HG02571 (cell line): ENCODE results near the gene IGLON5.

ENCODE experiments used
- ATAC-seq: cut with Tn5 transposase; IDR thresholded peaks from one replicate; pipeline ENCODE4 v1.9.1; 2021; ENCODE audit warnings: mild to moderate bottlenecking, moderate library complexity; ENCODE audit not compliant: unreplicated experiment

IGLON5 gene

DNA sequence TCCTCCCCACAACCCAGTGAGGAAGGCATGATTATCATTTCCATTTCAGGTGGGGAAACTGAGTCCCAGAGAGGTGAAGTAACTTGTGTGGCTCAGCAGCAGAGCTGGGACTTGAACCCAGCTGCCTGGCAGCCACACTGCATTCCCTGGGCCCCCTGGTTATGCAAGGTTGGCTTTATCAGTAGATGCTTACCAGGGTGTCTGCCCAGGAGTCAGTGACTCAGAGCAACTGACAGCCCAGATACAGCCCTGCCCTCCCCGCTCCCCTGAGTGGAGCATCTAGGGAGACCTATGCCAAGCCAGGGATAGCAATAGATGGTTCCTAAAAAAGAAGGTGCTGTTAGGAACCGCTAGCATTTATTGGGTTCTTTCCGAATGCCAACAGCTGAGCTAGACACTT lies 5.9 kb downstream of the IGLON5 start:
- no peak for ATAC-seq

- ATAC-seq = no peak
These were observed 6.5 kb downstream of the IGLON5 start for GRCh38 chr19:51317968-51318367.

GRCh38 chr19:51318687-51319648 lies 7.5 kb downstream of the IGLON5 start:
- no peak for ATAC-seq

DNA sequence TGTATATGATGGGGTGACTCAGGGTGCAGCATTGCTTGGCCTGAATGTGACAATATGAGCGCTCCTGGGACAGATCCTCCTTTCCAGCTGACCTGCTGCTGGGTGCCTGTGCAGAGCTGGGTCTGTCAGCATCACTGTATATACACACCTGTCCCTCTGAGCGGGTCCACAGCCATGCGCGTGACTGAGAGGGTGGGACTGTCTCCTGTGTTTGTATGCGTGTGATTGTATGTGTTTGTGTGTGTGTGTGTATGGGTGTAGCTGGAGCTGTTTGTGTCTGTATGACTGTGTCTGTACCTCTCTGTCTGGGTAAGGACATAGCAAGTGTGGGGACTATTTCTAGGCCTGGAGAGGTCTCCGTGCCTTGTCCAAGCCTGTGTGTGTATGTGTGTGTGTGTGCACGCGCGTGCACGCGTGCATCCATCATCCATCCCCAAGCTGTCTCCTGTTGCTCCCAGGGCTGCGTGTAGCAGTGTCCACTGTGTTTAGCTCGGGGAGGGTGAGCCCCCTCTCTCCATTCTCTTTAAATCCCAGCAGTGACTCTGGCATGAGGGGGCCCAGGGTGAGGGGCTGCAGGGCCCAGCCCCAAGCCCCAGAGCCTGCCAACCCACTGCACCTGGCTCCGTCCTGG lies 8.3 kb downstream of the IGLON5 start:
- ATAC-seq = no peak

DNA sequence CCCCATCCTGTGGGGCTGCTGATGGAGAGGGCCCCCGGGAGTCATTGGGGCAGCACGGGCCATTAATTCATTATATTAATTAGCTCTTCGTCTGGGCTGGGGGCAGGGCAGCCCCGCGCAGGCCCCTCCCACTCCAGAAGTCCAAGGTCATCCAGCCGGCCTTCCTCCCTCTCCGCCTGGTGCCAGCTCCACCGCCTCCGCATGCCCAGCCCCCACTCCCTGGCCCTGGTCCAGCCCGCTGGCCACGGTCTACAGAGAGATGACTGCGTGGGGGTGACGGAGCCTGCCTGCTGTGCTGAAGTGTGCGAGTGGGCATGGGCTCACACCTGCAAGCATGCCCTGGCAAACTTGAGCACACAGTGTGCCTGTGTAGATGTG lies 8.8 kb downstream of the IGLON5 start:
- no peak for ATAC-seq

DNA sequence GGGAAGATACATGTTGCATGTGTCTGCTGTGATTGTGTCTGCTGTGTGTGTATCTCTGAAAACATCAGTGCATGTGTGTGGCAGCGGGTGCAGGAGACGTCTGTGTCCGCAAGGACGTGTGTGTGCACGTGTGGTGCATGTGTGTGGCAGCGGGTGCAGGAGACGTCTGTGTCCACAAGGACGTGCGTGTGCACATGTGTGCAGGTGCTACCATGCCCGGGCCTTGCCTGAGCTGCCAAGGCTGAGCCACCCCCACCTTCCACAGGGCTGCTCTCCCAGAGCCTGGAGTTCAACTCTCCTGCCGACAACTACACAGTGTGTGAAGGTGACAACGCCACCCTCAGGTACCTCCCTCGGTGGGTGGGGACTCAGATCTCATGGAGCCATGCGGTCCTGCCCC lies 10.4 kb downstream of the IGLON5 start:
- no peak for ATAC-seq

DNA sequence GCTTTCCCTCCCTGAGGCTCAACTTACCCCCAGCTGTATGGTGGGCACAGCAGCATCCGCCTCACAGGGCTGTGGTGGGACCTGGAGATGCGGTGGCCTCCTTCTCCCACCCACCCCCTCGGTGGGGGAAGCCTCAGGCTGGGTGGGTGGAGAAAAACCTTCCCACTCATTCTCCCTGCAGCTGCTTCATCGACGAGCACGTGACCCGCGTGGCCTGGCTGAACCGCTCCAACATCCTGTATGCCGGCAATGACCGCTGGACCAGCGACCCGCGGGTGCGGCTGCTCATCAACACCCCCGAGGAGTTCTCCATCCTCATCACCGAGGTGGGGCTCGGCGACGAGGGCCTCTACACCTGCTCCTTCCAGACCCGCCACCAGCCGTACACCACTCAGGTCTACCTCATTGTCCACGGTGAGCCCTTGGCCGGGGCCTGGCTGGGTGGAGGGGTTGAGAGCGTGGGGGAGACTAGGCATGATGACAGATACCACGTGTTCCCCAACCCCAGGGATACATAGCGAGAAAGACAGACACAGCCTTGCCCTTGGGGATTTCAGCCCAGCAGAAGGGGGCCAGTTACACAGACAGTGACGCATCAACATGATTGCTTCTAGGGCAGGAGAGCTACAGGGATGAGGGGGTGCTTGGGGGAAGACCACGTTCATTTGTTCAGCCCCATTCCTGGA lies 12.2 kb downstream of the IGLON5 start:
- no peak for ATAC-seq

- ATAC-seq = no peak
These were observed 12.7 kb downstream of the IGLON5 start for GRCh38 chr19:51324167-51324481.

DNA sequence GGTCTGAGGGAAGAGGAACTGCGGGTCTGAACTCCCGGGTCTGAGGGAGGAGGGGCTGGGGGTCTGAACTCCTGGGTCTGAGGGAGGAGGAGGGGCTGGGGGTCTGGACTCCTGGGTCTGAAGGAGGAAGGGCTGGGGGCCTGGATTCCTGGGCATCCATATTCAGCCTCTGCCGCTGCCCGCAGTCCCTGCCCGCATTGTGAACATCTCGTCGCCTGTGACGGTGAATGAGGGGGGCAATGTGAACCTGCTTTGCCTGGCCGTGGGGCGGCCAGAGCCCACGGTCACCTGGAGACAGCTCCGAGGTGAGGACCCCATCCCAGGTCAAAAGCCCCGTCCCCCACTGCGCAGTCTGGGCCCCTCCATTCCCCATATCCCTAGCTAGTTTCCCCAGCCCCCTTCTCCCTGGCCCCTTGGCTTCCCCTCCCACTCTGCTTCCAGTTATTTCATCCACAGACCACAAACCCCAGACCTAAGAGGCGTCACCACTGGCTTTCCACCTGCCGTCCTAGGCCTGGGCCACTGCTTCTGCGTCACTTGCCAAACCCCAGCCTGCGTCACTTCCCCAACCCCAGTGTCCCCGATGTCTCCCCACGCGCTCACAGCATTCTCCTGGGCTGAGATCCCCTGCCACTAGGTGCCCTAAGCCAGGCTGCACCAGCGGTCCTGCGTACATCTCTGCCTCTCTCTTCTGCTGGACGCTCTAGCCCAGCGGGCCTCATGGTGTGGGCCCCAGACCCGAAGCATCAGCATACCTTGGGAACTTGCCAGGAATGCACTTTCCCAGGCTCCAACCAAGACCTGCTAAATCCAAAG lies 13.9 kb downstream of the IGLON5 start:
- ATAC-seq = no peak

- no peak for ATAC-seq
These were observed 15.0 kb downstream of the IGLON5 start for GRCh38 chr19:51326216-51327065.

DNA sequence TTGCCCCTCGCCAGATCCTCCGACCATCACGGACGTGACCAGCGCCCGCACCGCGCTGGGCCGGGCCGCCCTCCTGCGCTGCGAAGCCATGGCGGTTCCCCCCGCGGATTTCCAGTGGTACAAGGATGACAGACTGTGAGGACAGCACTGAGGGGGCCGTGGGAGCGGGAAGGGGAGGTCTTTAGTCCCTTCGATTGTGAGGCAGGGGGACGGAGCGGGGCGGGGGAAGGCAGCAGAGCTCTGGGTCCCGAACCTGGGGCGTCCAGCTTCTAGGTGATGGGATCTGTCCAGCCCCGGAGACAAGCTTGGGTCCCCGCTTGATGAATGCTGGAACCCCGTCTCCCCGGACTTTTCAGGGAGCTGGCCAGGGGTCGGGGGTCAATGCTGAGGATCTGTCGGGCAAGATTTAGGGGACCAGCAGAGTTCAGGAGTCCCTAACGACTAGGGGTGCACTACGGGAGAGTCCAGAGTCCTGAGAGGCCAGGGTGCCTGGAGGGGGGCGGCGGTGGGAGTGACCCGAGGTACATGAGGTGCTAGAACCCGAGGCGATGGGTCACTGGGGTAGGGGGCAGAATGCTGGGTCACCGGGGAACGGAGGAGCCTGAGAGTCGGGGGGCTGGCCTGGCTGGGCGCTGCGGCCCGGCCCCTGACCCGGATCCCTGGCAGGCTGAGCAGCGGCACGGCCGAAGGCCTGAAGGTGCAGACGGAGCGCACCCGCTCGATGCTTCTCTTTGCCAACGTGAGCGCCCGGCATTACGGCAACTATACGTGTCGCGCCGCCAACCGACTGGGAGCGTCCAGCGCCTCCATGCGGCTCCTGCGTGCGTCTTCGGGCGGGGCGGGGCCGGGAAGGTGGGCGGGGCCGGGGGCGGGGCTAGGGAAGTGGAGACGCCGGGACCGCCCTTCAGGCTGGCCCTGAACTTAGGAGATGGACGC lies 15.9 kb downstream of the IGLON5 start:
- ATAC-seq = no peak

GRCh38 chr19:51329411-51329810 lies 18.0 kb downstream of the IGLON5 start:
- ATAC-seq = no peak

DNA sequence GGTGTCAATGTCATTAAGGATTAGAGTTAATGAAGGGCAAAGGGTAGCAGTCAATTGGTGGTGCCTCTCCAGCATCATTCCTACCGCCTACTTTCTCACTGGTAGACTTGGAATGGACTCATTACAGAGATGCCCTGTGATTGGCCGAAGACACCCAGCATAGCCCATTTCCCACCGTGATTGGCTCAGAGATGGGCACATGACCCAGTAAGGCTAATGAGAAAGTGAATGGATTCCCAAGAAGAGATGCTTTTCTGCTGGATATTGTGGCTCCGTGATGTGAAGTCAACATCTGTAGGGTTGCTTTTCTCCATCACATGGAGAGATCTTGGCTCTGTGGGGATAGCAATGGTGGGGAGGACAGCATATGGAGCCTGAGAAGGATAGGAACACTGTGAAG lies 18.9 kb downstream of the IGLON5 start:
- no peak for ATAC-seq

GRCh38 chr19:51331193-51331592 lies 19.7 kb downstream of the IGLON5 start:
- no peak for ATAC-seq

- no peak for ATAC-seq
These were observed 20.3 kb downstream of the IGLON5 start for GRCh38 chr19:51331716-51332115.

DNA sequence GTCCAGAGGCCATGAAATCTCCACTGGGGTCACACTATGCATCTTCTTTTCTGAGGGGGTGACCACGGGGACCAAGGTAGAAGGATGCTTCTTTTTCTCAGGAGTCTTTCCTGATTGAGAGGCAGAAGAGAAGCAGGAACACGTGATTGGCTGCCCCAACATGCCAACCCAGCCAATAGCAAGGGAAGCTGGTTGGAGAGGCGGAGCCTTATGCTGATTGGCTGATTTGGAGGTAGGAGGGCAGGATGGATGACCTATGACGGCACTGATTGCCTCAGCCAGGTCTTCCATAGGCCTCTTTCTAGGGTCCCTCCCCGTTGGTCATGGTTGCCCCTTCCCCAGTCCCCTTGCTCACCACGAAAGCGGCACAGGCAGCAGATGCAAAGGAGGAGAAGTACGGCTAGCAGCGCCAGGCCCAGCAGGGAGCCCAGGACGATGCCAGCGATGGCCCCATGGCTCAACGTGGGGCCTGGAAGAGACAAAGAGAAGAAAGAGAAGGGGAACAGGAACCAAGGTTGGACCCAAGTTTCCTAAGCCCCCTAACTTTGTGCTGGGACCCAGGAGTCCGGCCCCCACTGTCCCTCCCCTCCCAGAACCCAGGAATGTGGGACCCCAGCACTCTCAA lies 22.5 kb downstream of the IGLON5 start:
- no peak for ATAC-seq

DNA sequence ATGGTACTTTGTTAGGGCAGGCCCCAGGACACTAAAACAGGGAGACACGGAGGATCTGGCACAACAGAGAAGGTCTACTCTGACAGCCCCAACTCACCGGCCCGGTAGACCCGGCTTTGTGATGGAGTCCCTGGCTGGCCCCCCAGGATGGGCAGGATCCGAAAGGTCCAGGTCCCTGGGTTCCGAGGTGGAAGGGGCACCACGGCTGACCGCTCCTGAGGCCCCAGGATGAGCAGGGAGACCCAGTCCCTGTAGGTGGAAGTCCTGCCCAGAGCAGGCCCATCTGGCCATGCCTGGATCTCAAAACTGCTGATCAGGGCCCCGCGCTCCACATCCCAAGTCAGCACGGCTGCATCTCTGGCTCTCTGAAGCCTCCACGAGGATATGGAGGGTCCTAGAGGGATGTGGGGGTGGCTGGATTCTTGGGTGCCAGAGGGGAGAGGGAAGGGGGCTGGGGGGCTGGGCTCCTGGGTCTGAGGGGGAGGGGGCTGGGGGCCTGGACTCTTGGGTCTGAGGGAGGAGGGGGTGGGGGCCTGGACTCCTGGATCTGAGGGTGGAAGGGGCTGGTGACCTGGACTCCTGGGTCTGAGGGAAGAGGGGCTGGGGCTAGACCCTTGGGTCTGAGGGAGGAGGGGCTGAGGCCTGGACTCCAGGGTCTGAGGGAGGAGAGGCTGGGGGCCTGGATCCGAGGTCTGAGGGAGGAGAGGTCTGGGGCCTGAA lies 25.9 kb downstream of the IGLON5 start:
- no peak for ATAC-seq
